HEK293 (cell line): ENCODE results near the gene YOD1.

Source experiments
- CTCF ChIA-PET: fragments of 350-600 bp; formaldehyde crosslinking; extraction: SDS; loops from one replicate; lab custom pipeline; 2021; ENCODE audit warnings: antibody characterized with exemption; lab: Yijun Ruan, JAX
- POLR2A ChIA-PET: fragments of 300-600 bp; formaldehyde crosslinking; extraction: SDS; loops from one replicate; lab custom pipeline; 2020; ENCODE audit warnings: antibody characterized with exemption, inconsistent platforms; lab: Yijun Ruan, JAX
- H3K27ac ChIP-seq: fragments of 200-500 bp; sonication (Bioruptor generic); 2 replicates; pipeline ENCODE4 v1.5.1; 2014; ENCODE audit warnings: low read depth, low read length, control low read depth, inconsistent platforms; ENCODE audit errors: extremely low read depth
- H3K36me3 ChIP-seq, 2 experiments: fragments of 200-500 bp in 1 of 2; sonication (Bioruptor generic) in 1 of 2; 1 replicate in 1 of 2; 2 replicates in 1 of 2; pipeline ENCODE4 v1.5.1; 2014 to 2017; ENCODE audit warnings: inconsistent platforms in 2 of 2, low read length in 2 of 2; ENCODE audit not compliant: control insufficient read depth in 2 of 2, insufficient read depth in 1 of 2
- H3K4me1 ChIP-seq: fragments of 200-500 bp; sonication (Bioruptor generic); 2 replicates; pipeline ENCODE4 v1.5.1; 2014; ENCODE audit warnings: mild to moderate bottlenecking, low read length, inconsistent platforms; ENCODE audit not compliant: control insufficient read depth, insufficient read depth
- H3K4me3 ChIP-seq: 2 replicates; pipeline ENCODE4 v1.5.1; 2011; ENCODE audit warnings: low read depth, mild to moderate bottlenecking, control low read depth, low read length, moderate library complexity
- H3K9me3 ChIP-seq: fragments of 200-500 bp; sonication (Bioruptor generic); 2 replicates; pipeline ENCODE4 v1.5.1; 2014; ENCODE audit warnings: low read depth, low read length, inconsistent platforms; ENCODE audit not compliant: control insufficient read depth, insufficient read depth
- GLI4 ChIP-seq: fragments of 450-650 bp; formaldehyde crosslinking; IDR thresholded peaks from 2 replicates; pipeline ENCODE4 v1.5.1; 2016; ENCODE audit warnings: missing biosample characterization, missing genetic modification characterization
- HIC1 ChIP-seq: fragments of 450-650 bp; formaldehyde crosslinking; IDR thresholded peaks from 2 replicates; pipeline ENCODE4 v1.5.1; 2016; ENCODE audit warnings: missing biosample characterization, missing genetic modification characterization
- MZF1 ChIP-seq: fragments of 450-650 bp; formaldehyde crosslinking; IDR thresholded peaks from 2 replicates; pipeline ENCODE4 v1.5.1; 2017; ENCODE audit warnings: missing biosample characterization, missing genetic modification characterization, borderline replicate concordance
- PRDM1 ChIP-seq: fragments of 450-650 bp; formaldehyde crosslinking; IDR thresholded peaks from 2 replicates; pipeline ENCODE4; 2016; ENCODE audit warnings: missing biosample characterization, missing genetic modification characterization
- PRDM10 ChIP-seq: fragments of 450-650 bp; formaldehyde crosslinking; IDR thresholded peaks from 2 replicates; pipeline ENCODE4 v1.5.1; 2016; ENCODE audit warnings: missing biosample characterization, missing genetic modification characterization
- REPIN1 ChIP-seq: fragments of 450-650 bp; formaldehyde crosslinking; IDR thresholded peaks from 2 replicates; pipeline ENCODE4 v1.5.1; 2017; ENCODE audit warnings: missing biosample characterization, missing genetic modification characterization, low read depth
- ZBTB20 ChIP-seq: fragments of 450-650 bp; formaldehyde crosslinking; IDR thresholded peaks from 2 replicates; pipeline ENCODE4 v1.5.1; 2016; ENCODE audit warnings: missing biosample characterization, missing genetic modification characterization
- ZBTB21 ChIP-seq: fragments of 450-650 bp; formaldehyde crosslinking; IDR thresholded peaks from 2 replicates; pipeline ENCODE4 v1.5.1; 2017; ENCODE audit warnings: missing biosample characterization, missing genetic modification characterization
- ZBTB7A ChIP-seq: fragments of 450-650 bp; formaldehyde crosslinking; IDR thresholded peaks from 2 replicates; pipeline ENCODE4 v1.5.1; 2016; ENCODE audit warnings: low read depth, missing biosample characterization, missing genetic modification characterization
- ZNF132 ChIP-seq: fragments of 450-650 bp; formaldehyde crosslinking; IDR thresholded peaks from 2 replicates; pipeline ENCODE4 v1.5.1; 2017; ENCODE audit warnings: missing biosample characterization, missing genetic modification characterization, borderline replicate concordance
- ZNF140 ChIP-seq: fragments of 450-650 bp; formaldehyde crosslinking; IDR thresholded peaks from 2 replicates; pipeline ENCODE4 v1.5.1; 2016; ENCODE audit warnings: missing biosample characterization, missing genetic modification characterization
- ZNF239 ChIP-seq: fragments of 450-650 bp; formaldehyde crosslinking; IDR thresholded peaks from 2 replicates; pipeline ENCODE4 v1.5.1; 2016; ENCODE audit warnings: missing biosample characterization, missing genetic modification characterization
- ZNF398 ChIP-seq: fragments of 450-650 bp; formaldehyde crosslinking; IDR thresholded peaks from 2 replicates; pipeline ENCODE4 v1.5.1; 2017; ENCODE audit warnings: missing biosample characterization, missing genetic modification characterization
- ZNF48 ChIP-seq: fragments of 450-650 bp; formaldehyde crosslinking; IDR thresholded peaks from 2 replicates; pipeline ENCODE4 v1.5.1; 2016; ENCODE audit warnings: missing biosample characterization, missing genetic modification characterization
- ZNF529 ChIP-seq: fragments of 450-650 bp; formaldehyde crosslinking; IDR thresholded peaks from 2 replicates; pipeline ENCODE4 v1.5.1; 2017; ENCODE audit warnings: missing genetic modification characterization, missing biosample characterization; ENCODE audit not compliant: insufficient replicate concordance
- ZNF548 ChIP-seq: fragments of 450-650 bp; formaldehyde crosslinking; IDR thresholded peaks from 2 replicates; pipeline ENCODE4 v1.5.1; 2016; ENCODE audit warnings: missing biosample characterization, missing genetic modification characterization
- ZSCAN23 ChIP-seq: fragments of 450-650 bp; formaldehyde crosslinking; IDR thresholded peaks from 2 replicates; pipeline ENCODE4 v1.5.1; 2016; ENCODE audit warnings: missing biosample characterization, missing genetic modification characterization

YOD1 gene

GRCh38 chr1:207059881-207060280, 8.9 kb upstream of the YOD1 start (continued):
- TF ChIP-seq MZF1 (no peak), ZNF529 (no peak), ZNF548 (tag by site-specific recombination) (no peak), PRDM10 (tag by site-specific recombination) (no peak), ZNF398 (tag by site-specific recombination) (no peak)

GRCh38 chr1:207058878-207059867, 8.2 kb upstream of the YOD1 start:
- TF ChIP-seq ZNF48 (tag by site-specific recombination) (no peak), ZNF132 (tag by site-specific recombination) (no peak), PRDM1 (tag by site-specific recombination) (no peak), GLI4 (tag by site-specific recombination) (no peak), ZNF239 (no peak), REPIN1 (tag by site-specific recombination) (no peak), ZBTB7A (tag by site-specific recombination) (no peak), ZNF140 (no peak), ZSCAN23 (no peak), ZBTB20 (no peak), HIC1 (tag by site-specific recombination) (no peak), ZBTB21 (tag by site-specific recombination) (no peak)
- TF ChIP-seq, all 188 proteins: peak for 0
- Histone ChIP-seq H3K36me3 (peaks cover 0 to 28% of the 10 kb centered on the region in 2 experiments; a peak in 1 of 3 replicates), H3K27ac (no peak overlapping the region), H3K4me1 (no peaks in the 10 kb centered on the region), H3K4me3 (no peak overlapping the region), H3K9me3 (no peaks in the 10 kb centered on the region)
- ChIA-PET CTCF (interaction anchor here (0.6 to 1.6 kb wide), 3 partner anchors 11 to 440 kb away, joined by 3 to 4 read pairs (median 3); no protein-coding TSS in a partner anchor), POLR2A (no interaction called here)
